IMR-90 (cell line): Measurements from ENCODE around the gene FNBP1L. TPM values are rescaled to one million over a fixed set of nuclear protein-coding genes. Genes with fewer than 3 reads are reported as not detected.

Experiments used
- ATAC-seq: fragments of 200-7000 bp; cut with Tn5 transposase; 2 replicates; pipeline ENCODE4 v1.9.1; 2020; ENCODE audit warnings: low read depth, mild to moderate bottlenecking, moderate library complexity
- BruUV-seq: library from RNA; stranded (reverse); fragments of 400-500 nt; replicated peaks from 2 replicates; lab custom pipeline; 2021; lab: Mats Ljungman, UMichigan
- CTCF ChIA-PET: fragments of 300-600 bp; formaldehyde crosslinking; extraction: SDS; loops from one replicate; lab custom pipeline; 2021; ENCODE audit warnings: antibody characterized with exemption; lab: Yijun Ruan, JAX
- POLR2A ChIA-PET: fragments of 300-600 bp; sonication (Branson Sonifier 250); formaldehyde crosslinking; loops from one replicate; lab custom pipeline; 2022; ENCODE audit warnings: antibody characterized with exemption; ENCODE audit not compliant: unreplicated experiment; lab: Charles Lee
- DNase-seq: peaks from one replicate; pipeline ENCODE4 v3.0.0; 2013
- H2AFZ ChIP-seq: replicated peaks from 2 replicates; pipeline ENCODE3; 2013; ENCODE audit warnings: low read length, mild to moderate bottlenecking; ENCODE audit not compliant: poor library complexity
- H2AK5ac ChIP-seq: 2 replicates; pipeline ENCODE4 v1.6.1; 2013; ENCODE audit warnings: low read depth, low read length, inconsistent platforms
- H2AK9ac ChIP-seq: replicated peaks from 2 replicates; pipeline ENCODE3; 2013; ENCODE audit warnings: mild to moderate bottlenecking, low read depth, low read length, moderate library complexity; ENCODE audit not compliant: poor library complexity
- H2BK120ac ChIP-seq: 2 replicates; pipeline ENCODE4 v1.6.1; 2013; ENCODE audit warnings: low read depth, low read length, inconsistent platforms
- H2BK15ac ChIP-seq: 3 replicates; pipeline ENCODE4 v1.6.1; 2013; ENCODE audit warnings: low read depth, low read length, inconsistent platforms
- H2BK20ac ChIP-seq: 2 replicates; pipeline ENCODE4 v1.6.1; 2013; ENCODE audit warnings: low read depth, mild to moderate bottlenecking, inconsistent platforms, low read length, moderate library complexity
- H2BK5ac ChIP-seq: 2 replicates; pipeline ENCODE4 v1.6.1; 2013; ENCODE audit warnings: mild to moderate bottlenecking, low read depth, low read length, inconsistent platforms; ENCODE audit not compliant: poor library complexity, severe bottlenecking
- H3K14ac ChIP-seq: replicated peaks from 2 replicates; pipeline ENCODE4 v1.6.1; 2013; ENCODE audit warnings: low read depth, low read length, inconsistent platforms
- H3K18ac ChIP-seq: 2 replicates; pipeline ENCODE4 v1.6.1; 2013; ENCODE audit warnings: low read depth, low read length, control low read depth
- H3K23ac ChIP-seq: 2 replicates; pipeline ENCODE4 v1.6.1; 2013; ENCODE audit warnings: low read depth, low read length, inconsistent platforms
- H3K27ac ChIP-seq: 2 replicates; pipeline ENCODE4 v1.5.1; 2013; ENCODE audit warnings: mild to moderate bottlenecking, control low read depth, low read length; ENCODE audit not compliant: insufficient read depth
- H3K27me3 ChIP-seq: 2 replicates; pipeline ENCODE4 v1.6.1; 2013; ENCODE audit warnings: low read length; ENCODE audit not compliant: control insufficient read depth, insufficient read depth
- H3K36me3 ChIP-seq: 2 replicates; pipeline ENCODE4 v1.6.1; 2013; ENCODE audit warnings: low read length, mixed read lengths; ENCODE audit not compliant: control insufficient read depth, insufficient read depth
- H3K4ac ChIP-seq: 2 replicates; pipeline ENCODE4 v1.6.1; 2013; ENCODE audit warnings: low read depth, low read length, inconsistent platforms
- H3K4me1 ChIP-seq: 2 replicates; pipeline ENCODE4 v1.6.1; 2013; ENCODE audit warnings: low read length, mixed read lengths; ENCODE audit not compliant: control insufficient read depth, insufficient read depth
- H3K4me2 ChIP-seq: 2 replicates; pipeline ENCODE4 v1.6.1; 2013; ENCODE audit warnings: low read depth, mild to moderate bottlenecking, control low read depth, low read length, moderate library complexity
- H3K4me3 ChIP-seq: 2 replicates; pipeline ENCODE4 v1.5.1; 2013; ENCODE audit warnings: low read depth, mild to moderate bottlenecking, control low read depth, low read length, moderate library complexity; ENCODE audit not compliant: insufficient read depth
- H3K56ac ChIP-seq: 2 replicates; pipeline ENCODE4 v1.6.1; 2013; ENCODE audit warnings: low read length, inconsistent platforms; ENCODE audit not compliant: insufficient read depth; ENCODE audit errors: extremely low read depth
- H3K79me1 ChIP-seq, 2 experiments: 2 replicates each; pipeline ENCODE4 v1.6.1; 2013; ENCODE audit warnings: low read length in 2 of 2, inconsistent platforms in 1 of 2, low read depth in 1 of 2
- H3K9ac ChIP-seq: 2 replicates; pipeline ENCODE4 v1.6.1; 2013; ENCODE audit warnings: low read depth, low read length, control low read depth
- H3K9me1 ChIP-seq: 2 replicates; pipeline ENCODE4 v1.6.1; 2013; ENCODE audit warnings: low read length, inconsistent platforms; ENCODE audit not compliant: insufficient read depth
- H3K9me3 ChIP-seq: 2 replicates; pipeline ENCODE4 v1.6.1; 2013; ENCODE audit warnings: low read length; ENCODE audit not compliant: control insufficient read depth, insufficient read depth
- H4K20me1 ChIP-seq: 2 replicates; pipeline ENCODE4 v1.6.1; 2013; ENCODE audit warnings: low read length, inconsistent platforms; ENCODE audit not compliant: insufficient read depth
- H4K5ac ChIP-seq: 2 replicates; pipeline ENCODE4 v1.6.1; 2013; ENCODE audit warnings: mild to moderate bottlenecking, low read depth, low read length, control low read depth
- H4K8ac ChIP-seq, 2 experiments: 2 replicates each; pipeline ENCODE4 v1.6.1; 2013; ENCODE audit warnings: low read depth in 2 of 2, low read length in 2 of 2, control low read depth in 1 of 2, inconsistent platforms in 1 of 2
- H4K91ac ChIP-seq: 2 replicates; pipeline ENCODE4 v1.6.1; 2013; ENCODE audit warnings: low read depth, low read length, inconsistent platforms; ENCODE audit not compliant: insufficient read depth
- MXI1 ChIP-seq: IDR thresholded peaks from 2 replicates; pipeline ENCODE4 v1.6.1; 2012; ENCODE audit warnings: low read depth, mild to moderate bottlenecking, low read length, moderate library complexity, borderline replicate concordance
- WGBS, 2 experiments: methylation state at CpG; one replicate each; pipeline versions ENCODE4 v1.1.5 to v1.1.7; 2013; ENCODE audit warnings: missing lambda C conversion rate in 2 of 2; ENCODE audit not compliant: insufficient read length in 1 of 2; ENCODE audit errors: extremely low coverage in 2 of 2; 5-methylcytosine and 5-hydroxymethylcytosine counted together
- dilution Hi-C: fragments of 300-500 bp; cut with HindIII; formaldehyde crosslinking; loops from one replicate; pipeline ENCODE4 v1.14.3; 2018; ENCODE audit warnings: low sequenced_read_pairs; ENCODE audit not compliant: unreplicated experiment
- in situ Hi-C: fragments of 300-500 bp; cut with MboI; formaldehyde crosslinking; loops from 3 replicates; pipeline ENCODE4 v1.14.3; 2019; ENCODE audit warnings: low sequenced_read_pairs, inconsistent platforms, mixed read lengths
- intact Hi-C: fragments of 100-400 bp; cut with micrococcal nuclease; formaldehyde crosslinking; loops from 2 replicates; pipeline ENCODE4 v1.10.0; 2022
- polyA plus RNA-seq, 3 experiments: library from polyadenylated mRNA; depleted of rRNA; stranded (reverse); fragments of >200 nt; gene quantifications; 2 replicates each; pipeline ENCODE4 v1.2.3, GENCODE V29; 2012; ENCODE audit warnings: low replicate concordance in 1 of 3
- total RNA-seq: library from RNA; depleted of rRNA; stranded (reverse); fragments of >200 nt; gene quantifications from 2 replicates; pipeline ENCODE4 v1.2.3, GENCODE V29; 2012

Gene FNBP1L
- total and polyA plus RNA-seq, 2 of the 4 experiments (the other 2 are of a cell fraction): 9.3 to 15.2 TPM

DNA sequence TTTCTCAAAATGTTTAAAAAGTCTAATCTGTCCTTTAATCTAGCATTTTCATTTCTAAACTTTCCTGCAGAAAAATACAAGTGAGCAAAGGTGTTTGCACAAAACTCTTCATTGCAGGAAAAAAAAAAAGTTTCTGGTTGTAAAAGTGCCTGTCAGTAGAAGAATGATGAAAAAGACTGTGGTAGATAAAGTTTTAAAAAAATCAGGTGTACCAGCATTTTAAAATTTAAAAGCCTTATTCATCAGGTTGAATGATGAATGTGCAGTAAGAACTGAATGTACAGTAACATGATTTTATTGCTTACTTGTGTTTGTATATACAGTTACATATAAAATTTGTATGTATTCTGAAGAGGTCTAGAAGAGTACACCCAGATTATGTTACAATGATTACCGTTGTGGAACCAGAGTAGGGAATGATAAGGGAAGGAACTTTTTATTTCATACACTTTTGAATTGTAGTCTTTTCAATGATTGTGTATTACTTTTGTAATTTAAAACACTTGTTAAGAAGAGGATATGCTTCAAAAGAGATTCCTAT lies 54.0 kb downstream of the FNBP1L start:
- no peak overlapping the region for H3K18ac ChIP-seq
- H2AFZ ChIP-seq: no peak overlapping the region
- H2BK20ac ChIP-seq: no peak overlapping the region
- H3K36me3 ChIP-seq: no peaks in the 10 kb centered on the region
- no peak overlapping the region for H4K91ac ChIP-seq
- no peak overlapping the region for H3K4ac ChIP-seq
- no TSS peak for BruUV-seq
- H3K4me3 ChIP-seq: no peak overlapping the region
- intact Hi-C loops: no loop called here
- H4K20me1 ChIP-seq: no peaks in the 10 kb centered on the region
- H3K14ac ChIP-seq: no peak overlapping the region
- TF ChIP-seq MXI1: no peak
- no peak overlapping the region for H4K5ac ChIP-seq
- no peak overlapping the region for H2AK5ac ChIP-seq
- POLR2A ChIA-PET: no interaction called here
- ATAC-seq: no peak
- no peaks in the 10 kb centered on the region for H3K9me1 ChIP-seq
- dilution Hi-C loops: no loop called here
- no CpG with 5 or more reads among the region's 1 CpG for WGBS, 2 experiments
- no peak overlapping the region for H2BK15ac ChIP-seq
- H2BK5ac ChIP-seq: no peak overlapping the region
- no peak overlapping the region for H3K23ac ChIP-seq
- H3K9me3 ChIP-seq: no peaks in the 10 kb centered on the region
- H3K79me1 ChIP-seq: peaks cover 3 to 6% of the 10 kb centered on the region in 2 experiments; a peak in 2 of 4 replicates
- DNase-seq: no peak
- no peak overlapping the region for H3K9ac ChIP-seq
- H2BK120ac ChIP-seq: no peak overlapping the region
- H4K8ac ChIP-seq: no peak overlapping the region
- no peak overlapping the region for H3K4me2 ChIP-seq
- no peaks in the 10 kb centered on the region for H3K4me1 ChIP-seq
- in situ Hi-C loops: no loop called here
- CTCF ChIA-PET: no interaction called here
- no peaks in the 10 kb centered on the region for H3K27me3 ChIP-seq
- no peak overlapping the region for H3K27ac ChIP-seq
- H3K56ac ChIP-seq: no peak overlapping the region
- no peak overlapping the region for H2AK9ac ChIP-seq
